Effector memory CD8-positive, alpha-beta T cell (primary cell): Measurements from ENCODE around the gene LSM10.

ENCODE experiments used
- ATAC-seq: fragments of 150-1000 bp; cut with Tn5 transposase; replicated peaks from 2 replicates; pipeline ENCODE4 v1.10.0; 2021; ENCODE audit warnings: mild to moderate bottlenecking, moderate library complexity
- DNase-seq, 3 experiments: peaks; one replicate each; pipeline ENCODE4 v3.0.0; 2021
- H3K27ac Mint-ChIP-seq, 2 donors: one replicate each; pipeline ENCODE4 v1.8.0; 2022; ENCODE audit warnings: mild to moderate bottlenecking in 2 of 2, mixed read lengths in 2 of 2, moderate library complexity in 2 of 2
- H3K27me3 Mint-ChIP-seq, 2 donors: one replicate each; pipeline ENCODE4 v1.8.0; 2022; ENCODE audit warnings: mixed read lengths in 2 of 2
- H3K36me3 Mint-ChIP-seq: one replicate; pipeline ENCODE4 v1.8.0; 2022; ENCODE audit warnings: mild to moderate bottlenecking, moderate library complexity, mixed read lengths; ENCODE audit not compliant: insufficient read depth
- H3K4me1 Mint-ChIP-seq, 2 donors: one replicate each; pipeline ENCODE4 v1.8.0; 2022; ENCODE audit warnings: low read depth in 2 of 2, mixed read lengths in 2 of 2
- H3K4me3 Mint-ChIP-seq, 2 donors: one replicate each; pipeline ENCODE4 v1.8.0; 2022; ENCODE audit warnings: mild to moderate bottlenecking in 2 of 2, mixed read lengths in 2 of 2, moderate library complexity in 2 of 2
- H3K9me3 Mint-ChIP-seq, 2 donors: one replicate each; pipeline ENCODE4 v1.8.0; 2022; ENCODE audit warnings: mixed read lengths in 2 of 2
- total RNA-seq, 9 experiments: gene quantifications; one replicate each; lab custom pipeline; 2026; lab: John Stamatoyannopoulos, UW

LSM10 gene
- total RNA-seq, result 6.0 to 27.8 (median 21.3) reads per million in 9 experiments

GRCh38 chr1:36397378-36398230, at the start of gene LSM10:
LSM10 (minus strand) TSS chr1:36397908; CDS start chr1:36394129, 3,779 bp downstream.
- DNase-seq (peak; percentile 85 to 87 (median 85)), ATAC-seq (peak; percentile 85)
- H3K27ac Mint-ChIP-seq, result peak within 1 kb of the TSS; percentile 96 to 98
- peak within 1 kb of the TSS; percentile 96 to 98 for H3K4me3 Mint-ChIP-seq
- peaks cover 29 to 30% of the 10 kb centered on the region in 2 donors for H3K4me1 Mint-ChIP-seq
- H3K36me3 Mint-ChIP-seq, result peaks cover 17% of the 10 kb centered on the region
- H3K27me3 Mint-ChIP-seq, result no peaks in the 10 kb centered on the region
- no peaks in the 10 kb centered on the region for H3K9me3 Mint-ChIP-seq

DNA sequence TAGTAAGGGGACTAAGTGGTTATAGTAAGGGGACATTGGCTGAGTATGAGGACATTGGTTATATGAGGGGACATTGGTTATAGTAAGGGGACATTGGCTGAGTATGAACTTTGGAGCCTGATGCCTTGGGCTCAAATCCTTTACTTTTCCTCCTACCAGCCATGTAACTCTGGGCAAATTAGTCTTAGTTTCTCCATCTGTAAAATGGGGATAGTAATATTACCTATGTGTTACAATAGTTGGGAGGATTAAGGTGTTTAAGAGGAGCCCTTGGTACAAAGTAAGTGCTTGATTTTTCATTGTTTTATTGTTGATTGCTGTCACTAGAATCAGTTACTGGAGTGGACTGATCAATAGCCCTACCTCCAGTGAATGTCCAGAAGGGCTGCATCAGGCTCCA, 49.7 kb upstream of the LSM10 start:
- ATAC-seq (no peak), DNase-seq (no peak)
- H3K4me1 Mint-ChIP-seq, result peaks cover 6 to 11% of the 10 kb centered on the region in 2 donors
- no peaks in the 10 kb centered on the region for H3K9me3 Mint-ChIP-seq
- no peak overlapping the region for H3K27ac Mint-ChIP-seq
- H3K27me3 Mint-ChIP-seq, result no peaks in the 10 kb centered on the region
- H3K4me3 Mint-ChIP-seq, result no peak overlapping the region
- peaks cover 24% of the 10 kb centered on the region for H3K36me3 Mint-ChIP-seq

GRCh38 chr1:36446746-36447145, 49.0 kb upstream of the LSM10 start:
- DNase-seq (no peak), ATAC-seq (no peak)
- Mint-ChIP-seq H3K9me3 (no peaks in the 10 kb centered on the region), H3K4me1 (peaks cover 6 to 11% of the 10 kb centered on the region in 2 donors), H3K36me3 (peaks cover 24% of the 10 kb centered on the region), H3K4me3 (no peak overlapping the region), H3K27me3 (no peaks in the 10 kb centered on the region), H3K27ac (no peak overlapping the region)

GRCh38 chr1:36446271-36446670, 48.6 kb upstream of the LSM10 start:
- DNase-seq, result no peak
- no peak for ATAC-seq
- peaks cover 6 to 7% of the 10 kb centered on the region in 2 donors for H3K4me1 Mint-ChIP-seq
- no peaks in the 10 kb centered on the region for H3K9me3 Mint-ChIP-seq
- no peak overlapping the region for H3K27ac Mint-ChIP-seq
- H3K36me3 Mint-ChIP-seq, result peaks cover 20% of the 10 kb centered on the region
- H3K27me3 Mint-ChIP-seq, result no peaks in the 10 kb centered on the region
- no peak overlapping the region for H3K4me3 Mint-ChIP-seq

DNA sequence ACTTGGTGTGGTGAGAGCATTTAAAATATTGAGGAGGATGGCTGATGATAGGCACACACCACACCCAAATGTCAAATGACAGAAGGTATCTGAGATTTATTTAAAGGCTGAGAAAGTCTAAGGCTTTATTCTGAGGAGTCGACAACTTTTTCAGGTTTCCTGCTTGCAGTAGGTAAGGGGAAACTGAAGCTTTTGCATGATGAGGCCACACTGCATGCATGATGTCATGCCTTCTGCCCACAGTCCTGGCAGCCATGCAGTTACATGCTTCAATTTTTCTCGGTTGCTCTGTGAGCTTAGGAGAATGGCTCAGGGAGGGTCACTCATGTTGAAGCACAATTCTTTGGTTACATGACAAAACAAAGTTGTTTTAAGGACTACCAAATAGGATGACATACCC, 45.6 kb upstream of the LSM10 start:
- no peaks in the 10 kb centered on the region for H3K9me3 Mint-ChIP-seq
- DNase-seq, result no peak
- no peak overlapping the region for H3K4me3 Mint-ChIP-seq
- no peaks in the 10 kb centered on the region for H3K27me3 Mint-ChIP-seq
- H3K36me3 Mint-ChIP-seq, result no peaks in the 10 kb centered on the region
- ATAC-seq, result no peak
- H3K4me1 Mint-ChIP-seq, result no peaks in the 10 kb centered on the region
- H3K27ac Mint-ChIP-seq, result peak overlapping the region in 1 of 2 donors; percentile 35

GRCh38 chr1:36442337-36442736, 44.6 kb upstream of the LSM10 start:
- Mint-ChIP-seq H3K9me3 (no peaks in the 10 kb centered on the region), H3K4me3 (no peak overlapping the region), H3K27ac (no peak overlapping the region), H3K36me3 (no peaks in the 10 kb centered on the region), H3K4me1 (no peaks in the 10 kb centered on the region), H3K27me3 (no peaks in the 10 kb centered on the region)
- DNase-seq (no peak), ATAC-seq (no peak)

DNA sequence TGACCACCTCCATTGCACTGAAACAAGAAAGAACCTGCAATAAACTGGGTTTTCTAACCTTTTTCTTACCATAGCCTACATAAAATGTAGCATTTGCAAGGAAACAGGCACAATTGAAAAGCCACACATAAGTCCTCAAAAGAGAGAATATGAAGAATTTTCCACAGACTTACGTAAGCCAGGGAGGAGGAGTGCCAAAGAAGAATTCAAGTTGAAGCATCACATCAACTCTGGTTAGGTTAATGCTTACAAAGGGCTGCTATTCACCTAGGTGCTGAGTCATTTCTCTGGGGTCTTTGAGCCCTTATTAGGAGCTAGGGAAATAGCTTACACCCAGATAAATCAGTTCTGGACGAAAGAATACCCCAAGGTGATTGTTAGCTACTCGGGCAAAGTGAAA, 42.9 kb upstream of the LSM10 start:
- H3K4me1 Mint-ChIP-seq, result no peaks in the 10 kb centered on the region
- no peak for DNase-seq
- ATAC-seq, result no peak

DNA sequence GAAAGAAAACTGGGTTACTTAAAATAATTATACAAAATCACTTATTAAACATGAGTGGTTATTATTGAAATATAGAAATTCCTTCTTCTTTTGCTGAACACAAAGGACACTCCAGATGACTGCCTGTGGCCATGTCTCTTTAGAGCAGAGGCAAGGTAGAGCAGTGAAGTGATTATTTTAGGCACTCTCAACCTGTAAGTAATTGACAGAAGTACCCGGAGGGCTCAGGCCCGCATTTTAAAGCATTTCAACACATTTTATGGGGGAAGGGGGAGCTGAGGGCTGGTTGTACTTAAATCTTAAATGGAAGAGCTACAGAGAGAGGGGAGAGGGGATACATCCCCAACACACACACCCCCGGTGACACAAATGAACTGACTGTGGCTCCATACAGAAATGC, 42.3 kb upstream of the LSM10 start:
- ATAC-seq, result no peak
- Mint-ChIP-seq H3K36me3 (peaks cover 3% of the 10 kb centered on the region), H3K4me1 (no peaks in the 10 kb centered on the region)

More for the DNA sequence above, 42.9 kb upstream of the LSM10 start:
- Mint-ChIP-seq H3K36me3 (peaks cover 3% of the 10 kb centered on the region), H3K27me3 (no peaks in the 10 kb centered on the region), H3K9me3 (no peaks in the 10 kb centered on the region), H3K27ac (no peak overlapping the region), H3K4me3 (no peak overlapping the region)

GRCh38 chr1:36438715-36439114, 41.0 kb upstream of the LSM10 start:
- Mint-ChIP-seq H3K27me3 (no peaks in the 10 kb centered on the region), H3K4me1 (no peaks in the 10 kb centered on the region), H3K9me3 (no peaks in the 10 kb centered on the region), H3K4me3 (no peak overlapping the region), H3K36me3 (peaks cover 3% of the 10 kb centered on the region), H3K27ac (no peak overlapping the region)
- ATAC-seq, result no peak
- no peak for DNase-seq

More for the DNA sequence above, 42.3 kb upstream of the LSM10 start:
- Mint-ChIP-seq H3K9me3 (no peaks in the 10 kb centered on the region), H3K27ac (no peak overlapping the region), H3K4me3 (no peak overlapping the region), H3K27me3 (no peaks in the 10 kb centered on the region)
- no peak for DNase-seq

GRCh38 chr1:36436821-36437220, 39.1 kb upstream of the LSM10 start:
- Mint-ChIP-seq H3K4me1 (no peaks in the 10 kb centered on the region), H3K9me3 (no peaks in the 10 kb centered on the region), H3K27ac (no peak overlapping the region), H3K36me3 (peaks cover 3% of the 10 kb centered on the region), H3K27me3 (no peaks in the 10 kb centered on the region), H3K4me3 (no peak overlapping the region)
- DNase-seq (no peak), ATAC-seq (no peak)

DNA sequence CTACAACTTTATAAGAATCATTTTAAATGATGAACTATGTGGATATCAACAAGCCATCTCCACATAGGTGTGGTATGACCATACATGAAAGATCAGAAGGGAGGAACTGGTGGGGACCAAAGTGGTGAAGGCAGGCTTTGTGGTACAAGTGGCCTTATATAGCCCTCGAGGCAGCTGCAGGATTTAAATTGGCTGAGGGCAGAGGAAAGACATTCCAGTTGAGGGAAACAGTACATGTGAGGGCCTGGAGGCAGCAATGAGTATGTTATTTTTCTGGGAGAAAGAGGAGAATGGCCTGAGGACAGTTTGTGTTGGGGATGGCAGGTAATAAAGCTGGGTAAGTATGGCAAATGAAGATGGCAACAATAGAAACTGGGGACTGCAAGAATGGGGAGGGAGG, 35.4 kb upstream of the LSM10 start:
- no peak overlapping the region for H3K4me3 Mint-ChIP-seq
- no peaks in the 10 kb centered on the region for H3K27me3 Mint-ChIP-seq
- H3K9me3 Mint-ChIP-seq, result no peaks in the 10 kb centered on the region

DNA sequence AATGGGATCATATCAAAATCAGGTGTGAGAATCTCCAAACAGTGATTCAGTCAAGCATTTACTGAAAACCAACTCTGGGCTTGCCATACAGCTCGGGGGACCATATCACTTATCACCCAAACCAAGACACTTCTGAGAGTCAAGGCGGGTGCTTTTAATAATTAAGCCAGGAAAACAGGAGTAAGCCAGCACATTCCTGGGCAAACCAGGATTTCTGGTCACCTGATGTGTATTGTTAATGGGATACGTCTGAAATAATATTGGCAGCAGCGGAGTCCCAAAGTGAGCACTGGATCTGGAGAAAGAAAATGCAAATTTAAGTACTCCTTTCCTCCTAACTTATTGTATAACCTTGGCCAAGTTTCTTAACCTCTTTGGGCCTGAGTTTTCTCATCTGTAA, 34.9 kb upstream of the LSM10 start:
- Mint-ChIP-seq H3K9me3 (no peaks in the 10 kb centered on the region), H3K4me3 (no peak overlapping the region), H3K27ac (no peak overlapping the region), H3K27me3 (no peaks in the 10 kb centered on the region), H3K36me3 (peaks cover 3% of the 10 kb centered on the region), H3K4me1 (no peaks in the 10 kb centered on the region)
- no peak for DNase-seq
- ATAC-seq, result no peak

More for the DNA sequence above, 35.4 kb upstream of the LSM10 start:
- no peaks in the 10 kb centered on the region for H3K4me1 Mint-ChIP-seq
- H3K36me3 Mint-ChIP-seq, result peaks cover 3% of the 10 kb centered on the region
- DNase-seq (no peak), ATAC-seq (no peak)
- H3K27ac Mint-ChIP-seq, result no peak overlapping the region

DNA sequence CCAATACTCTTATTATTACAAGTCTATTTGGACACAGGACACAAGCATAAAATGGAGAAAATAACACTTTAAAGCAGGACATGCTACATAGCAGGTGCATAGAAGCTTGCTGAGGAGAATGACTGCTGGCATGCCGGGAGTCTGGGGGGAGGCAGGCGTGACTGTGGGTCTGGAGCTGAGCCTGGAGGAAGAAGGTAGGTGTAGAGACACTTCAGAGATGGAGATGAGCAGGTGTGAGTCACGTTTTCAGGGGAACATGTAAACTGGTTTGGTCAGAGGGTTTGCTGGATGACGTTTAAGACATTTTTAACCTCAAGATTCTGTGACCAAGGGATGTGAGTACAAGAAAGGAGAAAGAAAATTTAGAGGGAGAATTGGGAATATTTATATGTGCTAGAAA, 28.1 kb upstream of the LSM10 start:
- Mint-ChIP-seq H3K27ac (no peak overlapping the region), H3K27me3 (no peaks in the 10 kb centered on the region), H3K4me1 (peaks cover 3 to 4% of the 10 kb centered on the region in 2 donors), H3K36me3 (no peaks in the 10 kb centered on the region), H3K4me3 (no peak overlapping the region), H3K9me3 (no peaks in the 10 kb centered on the region)
- ATAC-seq (no peak), DNase-seq (no peak)

GRCh38 chr1:36421649-36422048, 23.9 kb upstream of the LSM10 start:
- no peaks in the 10 kb centered on the region for H3K36me3 Mint-ChIP-seq
- no peak overlapping the region for H3K4me3 Mint-ChIP-seq
- peak overlapping the region in 1 of 2 donors; percentile 86 for H3K27ac Mint-ChIP-seq
- H3K9me3 Mint-ChIP-seq, result no peaks in the 10 kb centered on the region
- H3K4me1 Mint-ChIP-seq, result peaks cover 7 to 9% of the 10 kb centered on the region in 2 donors
- ATAC-seq, result no peak
- H3K27me3 Mint-ChIP-seq, result no peaks in the 10 kb centered on the region
- DNase-seq, result no peak
